A549 (cell line): ENCODE data around the gene UMODL1. TPM values are rescaled to one million over a fixed set of nuclear protein-coding genes. Genes with fewer than 3 reads are reported as not detected.

Experiments
- ATAC-seq, 2 experiments: fragments of 200-7000 bp in 1 of 2; fragments of >200 bp in 1 of 2; cut with Nextera tagmentation in 1 of 2; cut with Tn5 transposase in 1 of 2; 3 replicates each; pipeline versions ENCODE4 v1.8.0 to v1.9.1; 2018 to 2020; ENCODE audit warnings: mild to moderate bottlenecking in 1 of 2, moderate library complexity in 1 of 2
- CTCF ChIA-PET: fragments of 300-600 bp; sonication (Branson Sonifier 250); formaldehyde crosslinking; extraction: SDS; loops from one replicate; lab custom pipeline; 2021; ENCODE audit warnings: antibody characterized with exemption, inconsistent platforms; lab: Yijun Ruan, JAX
- POLR2A ChIA-PET: fragments of 350-600 bp; formaldehyde crosslinking; extraction: SDS; loops from one replicate; lab custom pipeline; 2021; ENCODE audit warnings: antibody characterized with exemption, inconsistent platforms; lab: Yijun Ruan, JAX
- DNase-seq, 2 experiments: peaks; one replicate each; pipeline versions ENCODE4 v3.0.0 to v3.0.0-alpha.2; 2011 to 2016; ENCODE audit warnings: low read depth in 1 of 2, low spot score in 1 of 2
- FAIRE-seq: peaks from 2 replicates; lab custom pipeline; 2011; peaks lifted over from hg19 to GRCh38; lab: Jason Lieb, UNC
- H3K27ac ChIP-seq, 2 experiments: fragments of >200 bp; sonication (Bioruptor Twin); formaldehyde crosslinking; 3 replicates each; pipeline ENCODE4 v1.5.1; 2016 to 2017
- H3K4me1 ChIP-seq: fragments of >200 bp; sonication (Bioruptor Twin); formaldehyde crosslinking; 3 replicates; pipeline ENCODE4 v1.6.1; 2016
- H3K4me2 ChIP-seq: fragments of >200 bp; sonication (Bioruptor Twin); formaldehyde crosslinking; 3 replicates; pipeline ENCODE4 v1.6.1; 2016
- H3K4me3 ChIP-seq: fragments of >200 bp; sonication (Bioruptor Twin); formaldehyde crosslinking; 3 replicates; pipeline ENCODE4 v1.5.1; 2016
- H3K9me3 ChIP-seq: fragments of >200 bp; sonication (Bioruptor Twin); formaldehyde crosslinking; 3 replicates; pipeline ENCODE4 v1.6.1; 2016
- BCL3 ChIP-seq: fragments of >200 bp; sonication (Bioruptor Twin); formaldehyde crosslinking; IDR thresholded peaks from 3 replicates; pipeline ENCODE4 v1.6.1; 2016
- BHLHE40 ChIP-seq: IDR thresholded peaks from 2 replicates; pipeline ENCODE4 v1.6.1; 2012; ENCODE audit warnings: low read depth, low read length, inconsistent platforms
- CBX8 ChIP-seq: fragments of 200-600 bp; sonication (generic); IDR thresholded peaks from 2 replicates; pipeline ENCODE4 v1.6.1; 2016
- CEBPB ChIP-seq, 2 experiments: fragments of >200 bp in 1 of 2; sonication (Bioruptor Twin) in 1 of 2; formaldehyde crosslinking in 1 of 2; IDR thresholded peaks; 2 replicates each; pipeline ENCODE4 v1.6.1; 2012 to 2016
- CHD4 ChIP-seq: fragments of 200-600 bp; sonication (generic); IDR thresholded peaks from 2 replicates; pipeline ENCODE4 v1.6.1; 2016; ENCODE audit warnings: antibody characterized with exemption, mild to moderate bottlenecking, borderline replicate concordance
- CTCF ChIP-seq: fragments of >200 bp; sonication (Bioruptor Twin); formaldehyde crosslinking; IDR thresholded peaks from 3 replicates; pipeline ENCODE4 v1.5.1; 2016
- EHF ChIP-seq: fragments of 250-450 bp; sonication (Bioruptor Pico); IDR thresholded peaks from 2 replicates; pipeline ENCODE4 v1.5.0; 2020; ENCODE audit warnings: mild to moderate bottlenecking
- ELK1 ChIP-seq: fragments of 150-350 bp; IDR thresholded peaks from 2 replicates; pipeline ENCODE4 v1.6.1; 2014; ENCODE audit warnings: low read depth, mild to moderate bottlenecking, low read length
- ESRRA ChIP-seq: fragments of 150-350 bp; IDR thresholded peaks from 2 replicates; pipeline ENCODE4 v1.6.1; 2014; ENCODE audit warnings: mild to moderate bottlenecking, low read length, borderline replicate concordance
- HDAC2 ChIP-seq: fragments of 200-600 bp; sonication (generic); IDR thresholded peaks from 2 replicates; pipeline ENCODE4 v1.6.1; 2016
- HOXB13 ChIP-seq: fragments of 250-450 bp; sonication (Bioruptor Pico); IDR thresholded peaks from 2 replicates; pipeline ENCODE4 v1.5.0; 2020; ENCODE audit warnings: low read depth, mild to moderate bottlenecking, moderate library complexity
- JUN ChIP-seq, 2 experiments: fragments of >200 bp; sonication (Bioruptor Twin); formaldehyde crosslinking; IDR thresholded peaks; 2 replicates in 1 of 2; 3 replicates in 1 of 2; pipeline ENCODE4 v1.6.1; 2016 to 2017
- KDM1A ChIP-seq: fragments of 200-600 bp; sonication (generic); IDR thresholded peaks from 2 replicates; pipeline ENCODE4 v1.6.1; 2016; ENCODE audit warnings: low read depth, mild to moderate bottlenecking
- MAFK ChIP-seq: fragments of 450-650 bp; IDR thresholded peaks from 2 replicates; pipeline ENCODE4 v1.6.1; 2014; ENCODE audit not compliant: partially characterized antibody
- MAX ChIP-seq: IDR thresholded peaks from 2 replicates; pipeline ENCODE4 v1.6.1; 2012
- MAZ ChIP-seq: fragments of 150-350 bp; IDR thresholded peaks from 2 replicates; pipeline ENCODE4 v1.6.1; 2014; ENCODE audit warnings: antibody characterized with exemption, low read depth, low read length, borderline replicate concordance
- PHF8 ChIP-seq: fragments of 200-600 bp; sonication (generic); IDR thresholded peaks from 2 replicates; pipeline ENCODE4 v1.6.1; 2016; ENCODE audit warnings: low read depth, mild to moderate bottlenecking, antibody characterized with exemption, moderate library complexity, borderline replicate concordance
- POLR2A ChIP-seq: IDR thresholded peaks from 2 replicates; pipeline ENCODE4 v1.6.1; 2012; ENCODE audit warnings: mild to moderate bottlenecking, low read length
- RARB ChIP-seq: fragments of 250-450 bp; sonication (Bioruptor Pico); IDR thresholded peaks from 2 replicates; pipeline ENCODE4 v1.8.0; 2021; ENCODE audit warnings: mild to moderate bottlenecking, moderate library complexity
- RCOR1 ChIP-seq: fragments of 150-350 bp; IDR thresholded peaks from 2 replicates; pipeline ENCODE4 v1.6.1; 2014; ENCODE audit warnings: antibody characterized with exemption, low read length, low read depth
- RFX5 ChIP-seq: fragments of 450-650 bp; IDR thresholded peaks from 2 replicates; pipeline ENCODE4 v1.7.1; 2014; ENCODE audit warnings: antibody characterized with exemption, mild to moderate bottlenecking, moderate library complexity
- SREBF2 ChIP-seq: fragments of 450-650 bp; IDR thresholded peaks from 2 replicates; pipeline ENCODE4 v1.6.1; 2014; ENCODE audit warnings: mild to moderate bottlenecking, moderate library complexity
- TFCP2L1 ChIP-seq: fragments of 250-450 bp; sonication (Bioruptor Pico); IDR thresholded peaks from 2 replicates; pipeline ENCODE4 v1.5.0; 2021; ENCODE audit warnings: mild to moderate bottlenecking
- ZC3H11A ChIP-seq: fragments of 450-650 bp; IDR thresholded peaks from 2 replicates; pipeline ENCODE4 v1.6.1; 2014; ENCODE audit warnings: antibody characterized with exemption, mild to moderate bottlenecking
- ZNF302 ChIP-seq: fragments of 250-450 bp; sonication (Bioruptor Pico); IDR thresholded peaks from 2 replicates; pipeline ENCODE4 v1.9.0; 2021; ENCODE audit warnings: inconsistent platforms, mild to moderate bottlenecking, moderate library complexity
- ZSCAN20 ChIP-seq: fragments of 250-450 bp; sonication (Bioruptor Pico); IDR thresholded peaks from 2 replicates; pipeline ENCODE4 v1.8.0; 2022; ENCODE audit warnings: mild to moderate bottlenecking, moderate library complexity
- WGBS: methylation state at CpG from one replicate; pipeline ENCODE4 v1.1.6; 2017; ENCODE audit errors: missing lambda C conversion rate; 5-methylcytosine and 5-hydroxymethylcytosine counted together
- polyA plus RNA-seq, 4 experiments: library from polyadenylated mRNA; depleted of rRNA in 3 of 4; stranded (reverse); fragments of >200 nt; fragmentation: RNase III in 1 of 4; extraction: RNeasy Plus Mini Kit Qiagen cat#74134 plus additional on column Dnase treatment in 1 of 4; gene quantifications; 2 replicates in 3 of 4; 3 replicates in 1 of 4; pipeline ENCODE4 v1.2.3, GENCODE V29; 2011 to 2017

UMODL1 gene
- polyA plus RNA-seq, 2 of the 4 experiments (the other 2 are of a cell fraction): not detected

- ChIA-PET CTCF (interaction anchor here (0.5 to 1.3 kb wide), 4 partner anchors 13 to 659 kb away, joined by 3 to 5 read pairs (median 4); partner anchors contain the start of gene ZBTB21), POLR2A (no interaction called here)
- no peak for ATAC-seq
- H3K4me3 ChIP-seq: no peak overlapping the region
- TF ChIP-seq HOXB13 (CRISPR knock-in tag) (no peak), RARB (CRISPR knock-in tag) (no peak), ZNF302 (no peak), ESRRA (no peak), CEBPB (IDR thresholded peaks at IDR 0.05) (no peak), MAZ (no peak), BHLHE40 (no peak), ELK1 (no peak), POLR2A (no peak), ZSCAN20 (CRISPR knock-in tag) (no peak), RCOR1 (no peak), SREBF2 (no peak), KDM1A (no peak), CTCF (no peak)
- 0 out of 3 replicates have a peak, but pooled peaks cover 4% of the 10 kb centered on the region for H3K4me1 ChIP-seq
- no peak for DNase-seq
- H3K27ac ChIP-seq: no peak overlapping the region
- no peak overlapping the region for H3K4me2 ChIP-seq
- FAIRE-seq: no peak
- H3K9me3 ChIP-seq: no peaks in the 10 kb centered on the region
- WGBS: 34% methylated on average over 13 of the region's 13 CpGs
Measured at GRCh38 chr21:42120903-42121535, 49.9 kb downstream of the UMODL1 start.

GRCh38 chr21:42121794-42122193, 50.7 kb downstream of the UMODL1 start:
- Histone ChIP-seq H3K27ac (no peak overlapping the region), H3K4me3 (no peak overlapping the region), H3K4me1 (0 out of 3 replicates have a peak, but pooled peaks cover 4% of the 10 kb centered on the region), H3K9me3 (no peaks in the 10 kb centered on the region), H3K4me2 (no peak overlapping the region)
- ChIA-PET POLR2A (no interaction called here), CTCF (interaction anchor here (0.5 to 1.2 kb wide), 2 partner anchors 14 to 659 kb away, joined by 4 to 5 read pairs; no protein-coding TSS in a partner anchor)
- WGBS: 53% methylated on average over 4 of the region's 4 CpGs
- no peak for TF ChIP-seq CBX8
- TF ChIP-seq MAX: no peak
- no peak for TF ChIP-seq EHF (CRISPR knock-in tag)
- no peak for TF ChIP-seq BCL3
- TF ChIP-seq ZC3H11A: no peak
- TF ChIP-seq MAFK: no peak
- no peak for TF ChIP-seq JUN (IDR thresholded peaks at IDR 0.05)
- TF ChIP-seq PHF8: no peak
- TF ChIP-seq TFCP2L1 (CRISPR knock-in tag): no peak
- TF ChIP-seq SREBF2: no peak
- no peak for TF ChIP-seq CHD4
- TF ChIP-seq CTCF: no peak
- no peak for TF ChIP-seq HOXB13 (CRISPR knock-in tag)
- TF ChIP-seq HDAC2: no peak
- TF ChIP-seq RFX5: no peak
- no peak for TF ChIP-seq RCOR1
- ATAC-seq (no peak), FAIRE-seq (no peak), DNase-seq (no peak)
